Measurements from ENCODE around the gene FRAT1.

GRCh38 chr10:97307441-97307840, 11.6 kb upstream of the FRAT1 start:
- TF ChIP-seq CTCF (IDR thresholded peaks at IDR 0.05) (no peak), POLR2A (IDR thresholded peaks at IDR 0.05) (no peak)
